NT2/D1 (cell line): Measurements from ENCODE around the gene C16orf86.

ENCODE experiments used
- DNase-seq: peaks from one replicate; pipeline ENCODE4 v3.0.0-alpha.2; 2011; ENCODE audit warnings: low read depth, low spot score
- H3K27me3 ChIP-seq: 2 replicates; pipeline ENCODE4 v1.6.0; 2011; ENCODE audit warnings: mild to moderate bottlenecking; ENCODE audit not compliant: insufficient read length, insufficient read depth
- H3K36me3 ChIP-seq: 2 replicates; pipeline ENCODE4 v1.6.1; 2011; ENCODE audit warnings: mild to moderate bottlenecking, low read length, mixed read lengths; ENCODE audit not compliant: insufficient read depth, insufficient read length
- H3K4me1 ChIP-seq: 2 replicates; pipeline ENCODE4 v1.5.1; 2011; ENCODE audit not compliant: insufficient read depth, insufficient read length
- H3K4me3 ChIP-seq: 2 replicates; pipeline ENCODE4 v1.5.1; 2011; ENCODE audit warnings: low read depth; ENCODE audit not compliant: insufficient read length
- H3K9ac ChIP-seq: 2 replicates; pipeline ENCODE4 v1.6.0; 2011; ENCODE audit warnings: low read depth; ENCODE audit not compliant: insufficient read length
- H3K9me3 ChIP-seq: 2 replicates; pipeline ENCODE4 v1.5.1; 2011; ENCODE audit warnings: mild to moderate bottlenecking, low read length; ENCODE audit not compliant: insufficient read depth
- SUZ12 ChIP-seq: IDR thresholded peaks from 2 replicates; pipeline ENCODE4 v1.6.1; 2011; ENCODE audit not compliant: insufficient read length, insufficient read depth; ENCODE audit errors: extremely low read depth
- YY1 ChIP-seq: IDR thresholded peaks from 2 replicates; pipeline ENCODE4 v1.6.1; 2011; ENCODE audit not compliant: insufficient read length, insufficient read depth
- ZNF274 ChIP-seq: IDR thresholded peaks from 2 replicates; pipeline ENCODE4 v1.6.1; 2011; ENCODE audit warnings: mild to moderate bottlenecking, low read depth, low read length

C16orf86 gene

GRCh38 chr16:67672306-67672705, 5.7 kb downstream of the C16orf86 start:
- no peaks in the 10 kb centered on the region for H3K9me3 ChIP-seq
- no peaks in the 10 kb centered on the region for H3K27me3 ChIP-seq
- no peak for TF ChIP-seq SUZ12
- TF ChIP-seq ZNF274: no peak
- no peak for TF ChIP-seq YY1
- H3K4me1 ChIP-seq: peaks cover 8% of the 10 kb centered on the region
- peaks cover 15% of the 10 kb centered on the region for H3K36me3 ChIP-seq
- DNase-seq: no peak
- no peak overlapping the region for H3K4me3 ChIP-seq
- no peak overlapping the region for H3K9ac ChIP-seq

DNA sequence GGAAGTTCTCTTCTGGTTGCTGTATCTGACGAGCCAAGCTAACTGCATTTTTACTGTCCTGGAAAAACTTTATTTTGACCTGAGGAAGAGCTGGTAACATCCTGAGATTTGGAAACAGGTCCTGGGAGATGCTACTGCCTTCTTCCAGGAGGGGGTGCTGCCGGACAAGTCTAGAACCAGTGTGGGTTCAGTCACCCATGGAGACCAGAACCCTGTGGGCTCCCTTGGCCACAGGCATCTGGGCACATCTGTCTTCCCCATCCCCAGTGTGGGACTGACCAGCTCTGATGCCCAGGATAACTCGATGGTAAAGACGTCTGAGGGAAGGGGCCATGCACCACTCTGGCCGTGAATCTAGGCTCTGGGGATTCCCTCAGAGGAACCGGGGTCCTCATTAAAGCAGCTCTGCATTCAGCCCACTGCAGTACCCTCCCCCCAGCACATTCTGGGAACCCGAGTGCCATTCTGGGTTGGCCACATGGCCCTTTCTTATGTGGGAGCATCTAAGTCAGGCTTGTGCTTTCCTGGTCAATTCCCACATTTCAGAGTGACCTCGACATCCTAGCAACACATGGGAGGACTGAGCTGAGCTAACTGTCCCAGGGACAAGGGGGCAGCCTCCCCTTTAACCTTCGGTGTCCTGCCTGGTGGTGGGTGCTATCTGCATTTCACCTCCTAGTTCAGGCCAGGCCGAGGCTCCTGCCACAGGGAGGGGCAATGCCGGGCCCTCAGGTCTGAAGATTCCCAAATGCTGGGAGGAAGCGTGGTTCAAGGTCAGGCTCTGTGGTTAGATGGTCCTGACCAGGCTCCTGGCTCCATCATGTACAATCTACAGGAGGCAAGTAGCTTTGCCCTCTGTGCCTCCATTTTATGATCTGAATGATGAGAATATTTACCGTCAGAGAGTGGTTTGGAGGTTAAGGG, 6.4 kb downstream of the C16orf86 start:
- DNase-seq: no peak
- peaks cover 15% of the 10 kb centered on the region for H3K36me3 ChIP-seq
- H3K9me3 ChIP-seq: no peaks in the 10 kb centered on the region
- no peak overlapping the region for H3K4me3 ChIP-seq
- peaks cover 5% of the 10 kb centered on the region for H3K4me1 ChIP-seq
- peak overlapping the region; percentile 36 for H3K9ac ChIP-seq
- no peaks in the 10 kb centered on the region for H3K27me3 ChIP-seq
- TF ChIP-seq ZNF274 (no peak), YY1 (no peak)

GRCh38 chr16:67673712-67674580, 7.3 kb downstream of the C16orf86 start:
- Histone ChIP-seq H3K9me3 (no peaks in the 10 kb centered on the region), H3K27me3 (no peaks in the 10 kb centered on the region), H3K36me3 (peaks cover 15% of the 10 kb centered on the region), H3K9ac (peak overlapping the region; percentile 36), H3K4me1 (peaks cover 3% of the 10 kb centered on the region), H3K4me3 (no peak overlapping the region)
- TF ChIP-seq SUZ12 (no peak), YY1 (no peak), ZNF274 (no peak)
- DNase-seq: no peak

- Histone ChIP-seq H3K4me3 (no peak overlapping the region), H3K27me3 (no peaks in the 10 kb centered on the region), H3K9me3 (no peaks in the 10 kb centered on the region), H3K36me3 (peaks cover 18% of the 10 kb centered on the region), H3K9ac (no peak overlapping the region), H3K4me1 (peaks cover 3% of the 10 kb centered on the region)
- DNase-seq: no peak
- TF ChIP-seq ZNF274 (no peak), SUZ12 (no peak), YY1 (no peak)
These were observed 8.4 kb downstream of the C16orf86 start for GRCh38 chr16:67674851-67675578.

- Histone ChIP-seq H3K27me3 (no peaks in the 10 kb centered on the region), H3K9ac (no peak overlapping the region), H3K36me3 (peaks cover 22% of the 10 kb centered on the region), H3K9me3 (no peaks in the 10 kb centered on the region), H3K4me3 (no peak overlapping the region), H3K4me1 (peaks cover 3% of the 10 kb centered on the region)
- no peak for DNase-seq
- TF ChIP-seq YY1 (no peak), SUZ12 (no peak), ZNF274 (no peak)
These were observed 8.9 kb downstream of the C16orf86 start for GRCh38 chr16:67675579-67675935.

DNA sequence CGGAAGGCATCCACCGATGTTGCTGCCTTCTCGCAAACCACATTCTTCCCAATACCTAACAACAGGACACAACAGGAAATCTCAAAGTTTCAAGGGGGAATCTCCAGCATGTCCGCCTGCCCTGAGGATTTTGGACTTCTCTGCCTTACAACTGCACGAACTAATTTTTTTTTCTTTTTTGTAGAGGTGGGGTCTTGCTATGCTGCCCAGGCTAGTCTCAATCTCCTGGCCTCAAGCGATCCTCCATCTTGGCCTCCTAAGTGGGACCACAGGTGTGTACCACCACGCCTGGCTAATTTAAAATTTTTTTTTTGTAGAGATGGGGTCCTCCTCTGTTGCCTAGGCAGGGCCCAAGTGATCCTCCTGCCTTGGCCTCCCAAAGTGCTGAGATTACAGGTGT, 9.4 kb downstream of the C16orf86 start:
- no peak for DNase-seq
- H3K9ac ChIP-seq: no peak overlapping the region
- H3K4me1 ChIP-seq: peaks cover 3% of the 10 kb centered on the region
- TF ChIP-seq YY1 (no peak), SUZ12 (no peak), ZNF274 (no peak)
- H3K27me3 ChIP-seq: no peaks in the 10 kb centered on the region
- peaks cover 25% of the 10 kb centered on the region for H3K36me3 ChIP-seq
- H3K9me3 ChIP-seq: no peaks in the 10 kb centered on the region
- no peak overlapping the region for H3K4me3 ChIP-seq

- Histone ChIP-seq H3K4me1 (peaks cover 3% of the 10 kb centered on the region), H3K4me3 (no peak overlapping the region), H3K36me3 (peaks cover 27% of the 10 kb centered on the region), H3K27me3 (no peaks in the 10 kb centered on the region), H3K9me3 (no peaks in the 10 kb centered on the region), H3K9ac (no peak overlapping the region)
- TF ChIP-seq ZNF274 (no peak), SUZ12 (no peak), YY1 (no peak)
- DNase-seq: no peak
These were observed 9.9 kb downstream of the C16orf86 start for GRCh38 chr16:67676516-67676915.
